ENCODE measurements around the gene OSGEP.

OSGEP gene

GRCh38 chr14:20429801-20430669 is 24.6 kb downstream of the OSGEP start:
- DNase-seq (ENCODE audit: low read depth) = no peak

- no peak for DNase-seq (ENCODE audit: low read depth)
Measured at GRCh38 chr14:20428802-20429201, 25.8 kb downstream of the OSGEP start.

GRCh38 chr14:20428010-20428365 is 26.6 kb downstream of the OSGEP start:
- no peak for DNase-seq (ENCODE audit: low read depth)

GRCh38 chr14:20427231-20428009 is 27.2 kb downstream of the OSGEP start:
- DNase-seq (ENCODE audit: low read depth) = no peak

GRCh38 chr14:20424851-20425250 is 29.8 kb downstream of the OSGEP start:
- no peak for DNase-seq (ENCODE audit: low read depth)

- DNase-seq (ENCODE audit: low read depth) = no peak
Measured at GRCh38 chr14:20422886-20423285, 31.7 kb downstream of the OSGEP start.

- no peak for DNase-seq (ENCODE audit: low read depth)
Measured at GRCh38 chr14:20421267-20421666, 33.3 kb downstream of the OSGEP start.

GRCh38 chr14:20419419-20419818 is 35.2 kb downstream of the OSGEP start:
- DNase-seq (ENCODE audit: low read depth) = no peak

GRCh38 chr14:20418501-20418909 is 36.1 kb downstream of the OSGEP start:
- no peak for DNase-seq (ENCODE audit: low read depth)

GRCh38 chr14:20417250-20418186 is 37.1 kb downstream of the OSGEP start:
- no peak for DNase-seq (ENCODE audit: low read depth)

GRCh38 chr14:20416223-20416622 is 38.4 kb downstream of the OSGEP start:
- no peak for DNase-seq (ENCODE audit: low read depth)

- DNase-seq (ENCODE audit: low read depth) = no peak
Measured at GRCh38 chr14:20415782-20416206, 38.8 kb downstream of the OSGEP start.

- no peak for DNase-seq (ENCODE audit: low read depth)
Measured at GRCh38 chr14:20413744-20414082, 40.9 kb downstream of the OSGEP start.

GRCh38 chr14:20412876-20413743 is 41.5 kb downstream of the OSGEP start, which contains the start of gene TEP1:
Gene TEP1 (minus strand): TSS chr14:20413501. CDS start chr14:20408439, 5,062 bp downstream.
- peak; percentile 53 for DNase-seq (ENCODE audit: low read depth)

- no peak for DNase-seq (ENCODE audit: low read depth)
Measured at GRCh38 chr14:20412411-20412810, 42.2 kb downstream of the OSGEP start.

- DNase-seq (ENCODE audit: low read depth) = peak; percentile 54
Measured at GRCh38 chr14:20409226-20409625, 45.4 kb downstream of the OSGEP start.

- no peak for DNase-seq (ENCODE audit: low read depth)
Measured at GRCh38 chr14:20403521-20403920, 51.1 kb downstream of the OSGEP start.

- no peak for DNase-seq (ENCODE audit: low read depth)
Measured at GRCh38 chr14:20400965-20401593, 53.5 kb downstream of the OSGEP start.

GRCh38 chr14:20400589-20400964 is 54.0 kb downstream of the OSGEP start:
- DNase-seq (ENCODE audit: low read depth) = no peak

GRCh38 chr14:20397511-20397910 is 57.1 kb downstream of the OSGEP start:
- no peak for DNase-seq (ENCODE audit: low read depth)

All from HS-5 (cell line).